Measurements from ENCODE around the gene RPS26. TPM values are rescaled to one million over a fixed set of nuclear protein-coding genes. Genes with fewer than 3 reads are reported as not detected.

RPS26 gene
- polyA plus RNA-seq, 3 donors = 1,111 to 1,459 (median 1,152) TPM

Other genes starting within 250 kb of the RPS26 start
- 10 to 100 TPM; 40.8 to 85.6 (median 65.7) TPM for gene SARNP, start 224.2 kb upstream of the RPS26 start, polyA plus RNA-seq
- 10 to 100 TPM; 18.8 to 63.0 (median 27.2) TPM for gene ORMDL2, start 223.9 kb upstream of the RPS26 start, polyA plus RNA-seq
- 10 to 100 TPM; 10.6 to 17.5 (median 15.2) TPM for gene DNAJC14, start 212.3 kb upstream of the RPS26 start, polyA plus RNA-seq
- gene MMP19, start 199.0 kb upstream of the RPS26 start, polyA plus RNA-seq = 100 to 1,000 TPM in 1 of 3 donors, 10 to 100 TPM in 1, 1 to 10 TPM in 1; 4.4 to 100 (median 39.6) TPM
- gene PYM1, start 114.0 kb upstream of the RPS26 start, polyA plus RNA-seq = 10 to 100 TPM; 16.8 to 33.6 (median 26.2) TPM
- 10 to 100 TPM; 16.9 to 21.4 (median 17.4) TPM for gene DGKA, start 110.8 kb upstream of the RPS26 start, polyA plus RNA-seq
- gene PMEL, start 75.9 kb upstream of the RPS26 start, polyA plus RNA-seq = 1 to 10 TPM in 2 of 3 donors, under 1 TPM in 1; 0.42 to 2.9 (median 1.7) TPM
- 10 to 100 TPM in 2 of 3 donors, 1 to 10 TPM in 1; 9.2 to 20.8 (median 16.8) TPM for gene CDK2, start 75.1 kb upstream of the RPS26 start, polyA plus RNA-seq
- gene RAB5B, start 67.8 kb upstream of the RPS26 start, polyA plus RNA-seq = 10 to 100 TPM; 28.5 to 66.8 (median 47.4) TPM
- 10 to 100 TPM in 2 of 3 donors, 1 to 10 TPM in 1; 10.0 to 27.8 (median 15.7) TPM for gene SUOX, start 44.6 kb upstream of the RPS26 start, polyA plus RNA-seq
- gene IKZF4, start 20.9 kb upstream of the RPS26 start, polyA plus RNA-seq = 1 to 10 TPM; 1.5 to 4.9 (median 4.8) TPM
- 10 to 100 TPM in 1 of 3 donors, 1 to 10 TPM in 2; 2.0 to 28.8 (median 4.5) TPM for gene ERBB3, start 38.2 kb downstream of the RPS26 start, polyA plus RNA-seq
- gene PA2G4, start 62.6 kb downstream of the RPS26 start, polyA plus RNA-seq = 100 to 1,000 TPM in 1 of 3 donors, 10 to 100 TPM in 2; 75.9 to 138 (median 83.2) TPM
- gene RPL41, start 74.7 kb downstream of the RPS26 start, polyA plus RNA-seq = 1,000 to 10,000 TPM; 6,348 to 7,135 (median 6,380) TPM
- gene ZC3H10, start 76.3 kb downstream of the RPS26 start, polyA plus RNA-seq = 1 to 10 TPM; 1.6 to 2.4 (median 1.9) TPM
- gene ESYT1, start 86.3 kb downstream of the RPS26 start, polyA plus RNA-seq = 100 to 1,000 TPM in 1 of 3 donors, 10 to 100 TPM in 2; 61.4 to 304 (median 94.5) TPM
- 10 to 100 TPM; 15.5 to 88.5 (median 48.0) TPM for gene MYL6B, start 110.7 kb downstream of the RPS26 start, polyA plus RNA-seq
- 1,000 to 10,000 TPM; 1,303 to 4,064 (median 3,695) TPM for gene MYL6, start 116.4 kb downstream of the RPS26 start, polyA plus RNA-seq
- 10 to 100 TPM; 21.4 to 53.8 (median 48.7) TPM for gene SMARCC2, start 147.6 kb downstream of the RPS26 start, polyA plus RNA-seq
- gene RNF41, start 180.0 kb downstream of the RPS26 start, polyA plus RNA-seq = 10 to 100 TPM; 15.3 to 51.7 (median 26.7) TPM
- 10 to 100 TPM; 20.9 to 22.3 (median 21.3) TPM for gene NABP2, start 182.4 kb downstream of the RPS26 start, polyA plus RNA-seq
- gene SLC39A5, start 188.1 kb downstream of the RPS26 start, polyA plus RNA-seq = 100 to 1,000 TPM in 1 of 3 donors, 1 to 10 TPM in 1, under 1 TPM in 1; 0.31 to 209 (median 1.0) TPM
- 1 to 10 TPM; 5.6 to 9.9 (median 9.7) TPM for gene ANKRD52, start 216.5 kb downstream of the RPS26 start, polyA plus RNA-seq
- gene COQ10A, start 225.0 kb downstream of the RPS26 start, polyA plus RNA-seq = 10 to 100 TPM in 2 of 3 donors, 1 to 10 TPM in 1; 8.5 to 11.6 (median 11.1) TPM

Measured in adipose tissue (tissue), 3 donors.